ENCODE data around the gene ITGB5. TPM values are rescaled to one million over a fixed set of nuclear protein-coding genes. Genes with fewer than 3 reads are reported as not detected.

Gene ITGB5
- total RNA-seq, 1 experiment from 2014 or later = 67.2 TPM

GRCh38 chr3:124832782-124833709 is 54.1 kb downstream of the ITGB5 start:
- ATAC-seq (no peak), DNase-seq (peak; percentile 48)
- no peak overlapping the region for H3K4me2 ChIP-seq (ENCODE audit: low read length)
- BruUV-seq (replicated peaks) = no TSS peak
- peak overlapping the region; percentile 22; the same call in 1 of the 2 replicates for H3K9ac ChIP-seq (ENCODE audit: low read length)
- ChIA-PET CTCF (no interaction called here), POLR2A (ENCODE audit: unreplicated experiment) (no interaction called here)
- no peaks in the 10 kb centered on the region for H3K79me2 ChIP-seq (ENCODE audit: low read length)
- TF ChIP-seq EZH2 (IDR thresholded peaks at IDR 0.05; ENCODE audit: low read length, unreplicated experiment) (no peak), EZH2phosphoT487 (IDR thresholded peaks at IDR 0.05; ENCODE audit: borderline replicate concordance, low read length) (no peak), CTCF (conservative IDR thresholded peaks at IDR 0.05; ENCODE audit: low read depth, low read length) (no peak)
- H3F3A ChIP-seq (ENCODE audit: low read length, unreplicated experiment) = peaks cover 7% of the 10 kb centered on the region
- no peak overlapping the region for H2AFZ ChIP-seq (ENCODE audit: low read length)
- peak overlapping the region; percentile 53 for H3K27ac ChIP-seq (ENCODE audit: low read length)
- peaks cover 50% of the 10 kb centered on the region for H3K4me1 ChIP-seq (ENCODE audit: insufficient read depth, low read length)
- H4K20me1 ChIP-seq (ENCODE audit: low read length) = no peaks in the 10 kb centered on the region
- H3K36me3 ChIP-seq (ENCODE audit: low read depth, low read length) = no peaks in the 10 kb centered on the region
- intact Hi-C loops (cut with micrococcal nuclease) = no loop called here
- H3K27me3 ChIP-seq (ENCODE audit: low read length) = no peaks in the 10 kb centered on the region
- H3K4me3 ChIP-seq (ENCODE audit: low read length) = no peak overlapping the region
- H3K9me2 ChIP-seq (replicated peaks; ENCODE audit: low read length) = no peaks in the 10 kb centered on the region
- no peaks in the 10 kb centered on the region for H3K9me3 ChIP-seq (ENCODE audit: low read length)

GRCh38 chr3:124831628-124832199 is 55.5 kb downstream of the ITGB5 start:
- H3K4me2 ChIP-seq (ENCODE audit: low read length) = no peak overlapping the region
- H3K27me3 ChIP-seq (ENCODE audit: low read length) = no peaks in the 10 kb centered on the region
- H4K20me1 ChIP-seq (ENCODE audit: low read length) = no peaks in the 10 kb centered on the region
- H3K9me3 ChIP-seq (ENCODE audit: low read length) = no peaks in the 10 kb centered on the region
- POLR2A ChIA-PET (ENCODE audit: unreplicated experiment) = no interaction called here
- intact Hi-C loops (cut with micrococcal nuclease) = no loop called here
- no TSS peak for BruUV-seq (replicated peaks)
- no peaks in the 10 kb centered on the region for H3K79me2 ChIP-seq (ENCODE audit: low read length)
- TF ChIP-seq CTCF (conservative IDR thresholded peaks at IDR 0.05; ENCODE audit: low read depth, low read length) (no peak), EZH2 (IDR thresholded peaks at IDR 0.05; ENCODE audit: low read length, unreplicated experiment) (no peak)
- H3K27ac ChIP-seq (ENCODE audit: low read length) = no peak overlapping the region
- CTCF ChIA-PET = no interaction called here
- no peak for DNase-seq
- ATAC-seq = no peak
- no peaks in the 10 kb centered on the region for H3K36me3 ChIP-seq (ENCODE audit: low read depth, low read length)
- no peaks in the 10 kb centered on the region for H3F3A ChIP-seq (ENCODE audit: low read length, unreplicated experiment)
- peaks cover 48% of the 10 kb centered on the region for H3K4me1 ChIP-seq (ENCODE audit: insufficient read depth, low read length)
- H3K4me3 ChIP-seq (ENCODE audit: low read length) = no peak overlapping the region
- no peak overlapping the region for H2AFZ ChIP-seq (ENCODE audit: low read length)
- no peaks in the 10 kb centered on the region for H3K9me2 ChIP-seq (replicated peaks; ENCODE audit: low read length)
- no peak overlapping the region for H3K9ac ChIP-seq (ENCODE audit: low read length)
